ENCODE measurements around the gene DLG2.

Gene DLG2

GRCh38 chr11:83858694-83859093 lies 1768.5 kb downstream of the DLG2 start:
- DNase-seq: no peak

GRCh38 chr11:83855237-83855636 lies 1771.9 kb downstream of the DLG2 start:
- DNase-seq: no peak

- DNase-seq: no peak
Observed at GRCh38 chr11:83852775-83853442, 1774.2 kb downstream of the DLG2 start.

DNA sequence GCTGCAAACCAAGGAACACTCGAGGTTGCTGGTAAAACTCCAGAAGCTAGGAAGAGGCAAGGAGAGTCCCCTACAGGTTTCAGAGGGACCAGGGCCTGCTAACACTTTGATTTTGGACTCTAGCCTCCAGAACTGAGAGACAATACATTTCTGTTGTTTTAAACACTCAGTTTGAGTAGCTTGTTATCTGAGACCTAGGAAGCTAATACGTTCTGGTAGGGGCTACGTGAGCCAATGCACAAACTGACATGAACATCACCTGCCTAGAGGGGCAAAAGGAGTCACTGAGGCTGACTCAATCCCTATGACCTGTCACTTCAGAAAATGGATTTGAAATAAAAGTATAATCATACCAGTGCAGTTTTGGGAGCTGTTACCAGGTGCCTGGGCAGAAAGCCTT lies 1775.1 kb downstream of the DLG2 start:
- no peak for DNase-seq

DNA sequence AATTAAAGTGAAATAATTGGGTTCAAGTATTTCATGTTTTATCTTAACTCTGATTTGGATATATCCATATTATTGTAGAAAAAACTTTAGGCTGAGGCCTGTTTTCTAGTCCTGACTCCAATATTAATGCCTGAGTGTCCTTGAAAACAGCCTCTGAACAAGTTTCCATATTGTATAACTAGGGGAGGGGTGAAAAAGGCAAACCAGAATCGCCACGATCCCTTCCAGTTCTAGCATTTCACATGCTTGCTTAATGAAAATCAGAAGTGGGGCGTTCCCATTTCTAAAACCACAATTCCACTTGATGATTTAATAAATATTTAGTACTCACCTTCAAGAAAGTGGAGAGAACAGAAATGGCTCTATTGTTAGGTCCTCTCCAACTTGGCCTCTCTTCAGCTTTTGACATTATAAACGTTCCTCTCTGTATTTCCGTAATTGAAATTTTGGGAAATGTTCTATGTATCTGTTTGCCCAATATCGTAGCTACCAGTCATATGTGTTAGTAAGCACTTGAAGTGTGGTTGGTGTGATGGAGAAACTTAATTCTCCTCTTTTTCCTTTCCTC lies 1779.6 kb downstream of the DLG2 start:
- no peak for DNase-seq

- no peak for DNase-seq
Observed at GRCh38 chr11:83845797-83846196, 1781.3 kb downstream of the DLG2 start.

DNA sequence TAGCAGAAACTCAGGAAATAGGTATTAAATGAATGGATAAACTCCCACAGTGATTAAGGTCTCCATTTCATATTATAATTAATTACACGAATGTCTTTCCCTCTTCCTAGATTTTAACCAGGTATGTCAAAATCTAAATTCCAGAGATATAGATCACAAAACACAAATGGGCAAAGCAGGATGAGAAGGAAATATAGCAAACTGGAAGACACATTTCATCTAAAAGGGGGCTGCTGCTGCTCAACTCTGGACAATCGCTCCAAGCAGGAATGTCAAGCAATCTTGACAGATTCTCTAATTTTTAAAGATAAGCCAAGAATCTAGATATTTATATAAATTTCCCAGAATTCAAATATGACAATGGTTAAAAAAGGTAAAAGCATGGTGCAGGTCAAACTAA lies 1786.8 kb downstream of the DLG2 start:
- no peak for DNase-seq

DNA sequence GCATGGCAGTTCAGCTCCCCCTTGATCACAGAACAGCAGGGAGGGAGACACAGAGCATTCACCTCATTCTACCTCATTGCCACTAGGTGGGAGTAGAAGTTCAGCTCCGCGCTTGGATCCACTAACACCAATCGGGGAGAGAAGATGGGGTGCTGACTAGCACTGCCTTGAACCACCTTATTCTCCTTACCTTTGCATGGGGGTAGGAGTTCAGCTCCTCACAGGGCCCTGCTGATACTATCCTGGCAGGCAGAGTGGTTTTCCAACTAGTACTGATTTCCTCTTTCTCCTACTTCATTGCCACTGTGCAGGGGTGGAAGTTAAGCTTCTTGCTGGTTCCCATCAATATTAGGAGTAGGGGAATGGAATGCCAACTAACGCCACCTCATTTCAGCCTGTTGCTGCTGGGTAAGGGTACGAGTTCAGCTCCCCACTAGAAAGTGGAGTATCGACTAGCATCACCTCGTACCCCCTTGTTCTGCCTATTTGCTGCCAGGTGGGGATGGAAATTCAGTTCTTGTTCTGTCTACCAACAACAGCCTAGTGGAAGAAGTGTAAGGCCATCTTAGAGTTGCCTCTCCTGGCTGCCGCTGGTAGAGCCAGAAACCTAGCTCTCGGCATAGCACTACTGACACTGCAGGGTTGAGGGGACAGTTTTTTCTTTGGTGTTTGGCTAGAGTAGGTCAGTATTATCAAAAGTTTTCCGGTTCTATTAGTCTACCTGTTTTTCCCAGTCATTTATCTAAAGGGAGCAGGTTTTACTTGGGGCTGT lies 1790.1 kb downstream of the DLG2 start:
- peak; percentile 50 for DNase-seq

DNA sequence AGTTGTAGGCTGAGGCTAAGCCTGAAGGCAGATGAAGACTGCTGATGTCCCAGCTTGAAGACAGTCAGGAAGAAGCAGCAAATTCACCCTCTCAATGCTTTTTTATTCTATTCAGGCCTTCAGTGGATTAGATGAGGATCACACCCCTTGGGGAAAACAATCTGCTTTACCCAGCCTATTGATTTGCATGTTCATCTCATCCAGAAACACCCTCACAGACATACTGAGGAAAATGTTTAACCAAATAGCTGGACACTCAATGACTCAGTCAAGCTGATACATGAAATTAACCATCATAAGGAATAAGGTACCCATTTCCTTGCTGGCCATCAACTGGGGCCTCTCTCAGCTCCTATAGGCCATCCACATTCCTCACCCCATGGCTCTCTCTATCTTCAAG lies 1791.1 kb downstream of the DLG2 start:
- DNase-seq: no peak

DNA sequence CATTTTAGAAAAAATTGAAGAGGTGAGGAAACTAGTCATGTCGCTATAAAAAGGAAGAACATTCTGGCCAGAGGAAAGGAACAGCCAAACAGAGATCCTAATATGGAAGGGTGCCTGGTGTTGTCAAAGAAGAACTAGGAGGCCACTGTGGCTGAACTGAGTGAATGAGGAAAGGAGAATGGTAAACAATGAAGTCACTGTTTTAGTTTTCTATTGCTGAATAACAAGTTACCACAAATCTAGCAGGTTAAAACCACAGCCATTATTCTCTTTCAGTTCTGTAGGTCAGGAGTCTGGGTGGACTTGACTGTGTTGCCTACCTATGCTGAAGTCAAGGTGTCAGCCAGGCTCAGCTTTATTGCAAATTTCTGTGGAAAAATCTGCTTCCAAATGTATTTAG lies 1791.7 kb downstream of the DLG2 start:
- DNase-seq: no peak

GRCh38 chr11:83831929-83832328 lies 1795.2 kb downstream of the DLG2 start:
- no peak for DNase-seq

GRCh38 chr11:83827940-83828554 lies 1799.1 kb downstream of the DLG2 start:
- peak; percentile 20 for DNase-seq

DNA sequence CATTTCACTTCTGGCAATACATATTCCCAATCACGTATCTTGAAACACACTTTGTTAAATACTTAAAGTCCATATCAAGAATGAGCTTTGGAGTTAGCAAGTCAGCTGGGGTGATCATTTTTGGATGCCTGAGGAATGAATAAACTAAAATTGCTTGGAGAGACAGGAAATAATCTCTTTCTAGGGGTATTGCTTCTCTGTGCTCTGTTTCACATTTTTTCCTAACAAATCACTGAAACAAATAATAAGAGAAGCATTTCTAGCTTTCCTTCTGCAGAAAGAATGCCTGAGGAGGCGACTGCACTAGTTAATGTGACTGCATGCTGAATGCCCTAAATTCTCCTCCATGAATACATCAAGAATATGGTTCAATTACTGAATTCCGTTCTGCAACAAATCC lies 1799.6 kb downstream of the DLG2 start:
- no peak for DNase-seq

DNA sequence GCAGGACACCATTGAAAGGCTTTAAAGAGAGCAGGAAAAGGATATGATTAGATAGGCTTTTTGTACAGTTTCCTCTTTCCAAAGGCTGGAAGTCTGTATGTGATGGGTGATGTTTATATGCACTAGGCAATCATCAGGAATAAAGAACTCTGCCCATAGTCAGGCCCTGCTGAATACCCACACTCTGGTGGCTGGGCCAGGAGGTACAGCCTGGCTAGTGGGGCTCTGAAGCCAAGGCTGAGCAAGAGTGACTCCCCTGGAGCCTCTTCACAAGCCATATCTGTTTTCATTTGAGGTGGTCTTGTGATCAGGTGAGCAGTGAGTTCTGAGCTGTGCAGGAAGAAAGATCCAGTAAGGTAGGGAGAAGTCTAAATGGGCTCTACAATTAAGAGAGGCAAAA lies 1801.1 kb downstream of the DLG2 start:
- no peak for DNase-seq

GRCh38 chr11:83823461-83824025 lies 1803.6 kb downstream of the DLG2 start:
- DNase-seq: no peak

DNA sequence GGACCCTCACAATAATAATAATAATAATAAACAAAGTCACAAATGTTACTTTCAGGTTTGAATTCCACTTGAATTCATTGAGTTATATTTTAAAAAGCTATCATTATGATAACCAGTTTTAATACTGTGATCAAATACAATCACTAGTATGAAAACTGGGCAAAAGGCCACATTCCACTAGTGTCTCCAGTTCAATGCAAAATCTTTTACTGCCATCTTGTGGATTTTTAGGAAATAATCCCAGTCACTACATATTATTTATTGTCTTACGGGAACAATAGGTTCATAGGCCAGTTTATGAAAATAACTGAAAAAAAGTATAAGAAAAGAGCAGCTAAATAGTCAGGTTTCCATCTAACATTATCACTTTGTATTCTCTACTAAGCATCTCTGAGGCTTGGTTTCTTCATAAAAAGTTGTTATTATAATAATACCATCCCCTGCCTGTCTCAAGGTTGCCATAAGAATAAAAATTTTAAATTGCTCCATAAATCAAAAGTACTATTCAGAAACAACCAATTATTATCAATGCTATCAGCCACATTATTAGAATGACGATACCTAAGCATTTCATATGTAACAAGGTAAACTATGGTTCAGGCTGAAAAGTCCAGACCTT lies 1807.1 kb downstream of the DLG2 start:
- peak; percentile 33 for DNase-seq

- no peak for DNase-seq
Observed at GRCh38 chr11:83818349-83818748, 1808.8 kb downstream of the DLG2 start.

DNA sequence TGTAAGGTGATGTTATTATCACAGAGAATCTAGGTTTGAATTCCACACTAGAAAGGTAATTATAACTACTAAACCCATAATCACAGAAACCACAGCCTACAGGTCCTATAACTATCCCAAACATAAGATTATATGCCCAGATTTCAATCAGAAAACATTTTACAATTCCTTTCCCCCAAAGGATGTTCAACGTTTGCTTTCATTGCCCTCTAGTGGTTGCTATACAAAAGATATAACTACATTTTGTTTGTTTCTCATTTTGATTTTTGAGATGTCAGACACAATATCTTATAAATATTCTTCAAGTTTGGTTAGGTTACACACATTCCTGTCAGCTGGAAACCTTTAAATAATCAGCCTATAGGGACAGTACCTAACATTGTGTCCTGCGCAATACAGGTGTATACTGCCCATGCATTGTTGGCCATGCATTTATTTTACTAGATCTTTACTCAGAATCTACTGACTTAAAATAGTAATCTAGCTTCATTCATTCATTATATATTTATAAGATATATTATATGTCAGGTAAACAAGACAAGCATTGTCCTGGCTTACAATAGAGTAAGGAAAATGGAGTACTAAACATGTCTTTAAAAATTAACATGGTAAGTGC lies 1810.5 kb downstream of the DLG2 start:
- DNase-seq: peak; percentile 5

DNA sequence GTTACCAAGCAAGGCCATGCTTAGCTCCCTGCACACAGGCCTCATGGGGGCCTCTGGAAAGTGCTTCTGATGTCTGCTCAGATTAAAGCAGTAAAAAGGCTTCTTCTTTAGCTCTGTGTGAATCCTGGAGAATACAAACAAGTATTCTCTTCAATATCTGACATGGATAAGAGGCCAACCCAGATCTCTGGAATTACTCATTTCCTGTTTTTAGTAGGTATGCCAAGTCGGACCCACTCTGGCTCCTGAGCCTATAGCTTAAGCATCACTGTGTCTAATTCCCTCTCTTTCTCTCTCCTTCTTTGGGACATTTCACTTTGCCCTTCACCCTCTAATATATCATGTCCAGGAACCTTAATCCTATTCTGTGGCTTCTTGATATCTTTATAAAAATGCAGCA lies 1811.4 kb downstream of the DLG2 start:
- no peak for DNase-seq

- no peak for DNase-seq
Observed at GRCh38 chr11:83813296-83813695, 1813.8 kb downstream of the DLG2 start.

DNA sequence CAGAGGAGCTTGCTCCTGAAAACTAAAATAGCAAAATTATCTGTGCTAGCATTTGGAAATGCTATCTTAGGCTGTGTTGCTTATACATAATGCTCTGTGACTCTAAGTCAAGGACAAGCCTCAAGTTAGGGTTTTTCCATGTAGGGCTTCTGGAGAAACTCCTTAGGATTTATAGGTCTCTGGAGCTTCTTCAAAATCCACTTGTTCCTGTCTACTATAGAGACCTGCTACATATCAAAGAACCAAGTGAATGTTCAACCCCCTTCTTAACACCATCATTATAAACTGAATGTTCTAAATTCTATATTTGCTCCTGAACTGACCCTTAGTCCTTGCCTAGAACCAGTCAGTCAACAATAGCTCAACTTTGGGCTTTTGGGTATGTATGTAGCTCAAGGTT lies 1817.9 kb downstream of the DLG2 start:
- no peak for DNase-seq

GRCh38 chr11:83801799-83802198 lies 1825.3 kb downstream of the DLG2 start:
- DNase-seq: no peak

GRCh38 chr11:83793310-83793709 lies 1833.8 kb downstream of the DLG2 start:
- no peak for DNase-seq

Data from activated CD4-positive, alpha-beta T cell treated with anti-CD3 and anti-CD28 coated beads, Interleukin-2, Interleukin-6, amounts not matched to agents 100 ng/mL and 50 ng/mL, durations not matched to agents 16 hours and 8 hours (primary cell).